WTC11 (cell line): Measurements from ENCODE around the gene NUP93. TPM values are rescaled to one million over a fixed set of nuclear protein-coding genes. Genes with fewer than 3 reads are reported as not detected.
A peak's percentile ranks its signal among the peaks of the same experiment; 100 is the strongest.

Source experiments
- ATAC-seq: fragments of 200-7000 bp; cut with Tn5 transposase; 2 replicates; pipeline ENCODE4 v1.10.0; 2021; ENCODE audit warnings: mild to moderate bottlenecking, moderate library complexity
- CTCF ChIA-PET: fragments of 300-600 bp; sonication (Branson Sonifier 250); formaldehyde crosslinking; loops from one replicate; lab custom pipeline; 2021; ENCODE audit warnings: antibody characterized with exemption; lab: Charles Lee
- POLR2A ChIA-PET: fragments of 350-600 bp; sonication (Branson Sonifier 250); formaldehyde crosslinking; loops from one replicate; lab custom pipeline; 2021; ENCODE audit warnings: antibody characterized with exemption; lab: Charles Lee
- DNase-seq: peaks from one replicate; pipeline ENCODE4 v3.0.0; 2021; ENCODE audit warnings: low spot score
- H3K27ac Mint-ChIP-seq: 2 replicates; pipeline ENCODE4 v1.8.0; 2021; ENCODE audit warnings: mixed read lengths
- H3K27me3 Mint-ChIP-seq: 2 replicates; pipeline ENCODE4 v1.8.0; 2021; ENCODE audit warnings: low read depth, mild to moderate bottlenecking, moderate library complexity, mixed read lengths
- H3K36me3 Mint-ChIP-seq: 2 replicates; pipeline ENCODE4 v1.8.0; 2021; ENCODE audit warnings: mixed read lengths
- H3K4me1 Mint-ChIP-seq: 2 replicates; pipeline ENCODE4 v1.8.0; 2022; ENCODE audit warnings: mixed read lengths
- H3K4me3 Mint-ChIP-seq: 2 replicates; pipeline ENCODE4 v1.8.0; 2021; ENCODE audit warnings: mild to moderate bottlenecking, moderate library complexity, mixed read lengths
- H3K9me3 Mint-ChIP-seq: 2 replicates; pipeline ENCODE4 v1.8.0; 2021; ENCODE audit warnings: mixed read lengths
- CBFB ChIP-seq: sonication (generic); formaldehyde crosslinking; IDR thresholded peaks from 2 replicates; pipeline ENCODE4 v1.8.1; 2022; ENCODE audit warnings: mild to moderate bottlenecking, low read depth, missing genetic modification reagents
- ETV6 ChIP-seq: sonication (generic); formaldehyde crosslinking; IDR thresholded peaks from 2 replicates; pipeline ENCODE4 v1.8.1; 2022; ENCODE audit warnings: mild to moderate bottlenecking, missing genetic modification reagents
- GTF2I ChIP-seq: fragments of 250-450 bp; sonication (Bioruptor Pico); conservative IDR thresholded peaks from 2 replicates; pipeline ENCODE4 v1.4.0; 2021; ENCODE audit warnings: mild to moderate bottlenecking
- KAT7 ChIP-seq: sonication (generic); formaldehyde crosslinking; IDR thresholded peaks from 2 replicates; pipeline ENCODE4 v1.8.1; 2023; ENCODE audit warnings: missing genetic modification reagents, mild to moderate bottlenecking, borderline replicate concordance
- MYBL2 ChIP-seq: sonication (generic); formaldehyde crosslinking; IDR thresholded peaks from 2 replicates; pipeline ENCODE4 v1.8.1; 2023; ENCODE audit warnings: mild to moderate bottlenecking, moderate library complexity, missing genetic modification reagents
- NR3C1 ChIP-seq: sonication (generic); formaldehyde crosslinking; conservative IDR thresholded peaks from 2 replicates; pipeline ENCODE4 v1.8.1; 2023; ENCODE audit warnings: low read depth, mild to moderate bottlenecking, missing genetic modification reagents
- SP1 ChIP-seq: sonication (generic); formaldehyde crosslinking; conservative IDR thresholded peaks from 2 replicates; pipeline ENCODE4 v1.8.1; 2022; ENCODE audit warnings: missing genetic modification reagents
- ZNF121 ChIP-seq: sonication (generic); formaldehyde crosslinking; IDR thresholded peaks from 2 replicates; pipeline ENCODE4 v1.8.0; 2023; ENCODE audit warnings: missing genetic modification reagents
- ZNF416 ChIP-seq: fragments of 250-450 bp; sonication (Bioruptor Pico); IDR thresholded peaks from 2 replicates; pipeline ENCODE4 v1.9.0; 2021; ENCODE audit warnings: mild to moderate bottlenecking, inconsistent platforms
- total RNA-seq: library from RNA; stranded (reverse); gene quantifications from 3 replicates; pipeline ENCODE4 v1.2.3, GENCODE V29; 2021
- TF ChIP-seq, protein P1 (sequence below): sonication (generic); formaldehyde crosslinking; IDR thresholded peaks from 2 replicates; pipeline ENCODE4 v1.8.0; 2022; ENCODE audit warnings: missing genetic modification reagents
- TF ChIP-seq, protein P2 (sequence below): sonication (generic); formaldehyde crosslinking; IDR thresholded peaks from 2 replicates; pipeline ENCODE4 v1.8.0; 2022; ENCODE audit warnings: mild to moderate bottlenecking, missing genetic modification reagents
- TF ChIP-seq, protein P3 (sequence below): sonication (generic); formaldehyde crosslinking; IDR thresholded peaks from 2 replicates; pipeline ENCODE4 v1.8.0; 2022; ENCODE audit warnings: mild to moderate bottlenecking, missing genetic modification reagents
- TF ChIP-seq, protein P4 (sequence below): sonication (generic); formaldehyde crosslinking; IDR thresholded peaks from 2 replicates; pipeline ENCODE4 v1.8.1; 2022; ENCODE audit warnings: mild to moderate bottlenecking, moderate library complexity, missing genetic modification reagents
- TF ChIP-seq, protein P5 (sequence below): sonication (generic); formaldehyde crosslinking; IDR thresholded peaks from 2 replicates; pipeline ENCODE4 v1.8.0; 2022; ENCODE audit warnings: mild to moderate bottlenecking, missing genetic modification reagents
- TF ChIP-seq, protein P6 (sequence below): fragments of 200-600 bp; IDR thresholded peaks from 2 replicates; pipeline ENCODE4 v1.8.0; 2022; ENCODE audit warnings: antibody characterized with exemption

Gene NUP93
- total RNA-seq, 1 experiment from 2014 or later: 185 TPM

DNA sequence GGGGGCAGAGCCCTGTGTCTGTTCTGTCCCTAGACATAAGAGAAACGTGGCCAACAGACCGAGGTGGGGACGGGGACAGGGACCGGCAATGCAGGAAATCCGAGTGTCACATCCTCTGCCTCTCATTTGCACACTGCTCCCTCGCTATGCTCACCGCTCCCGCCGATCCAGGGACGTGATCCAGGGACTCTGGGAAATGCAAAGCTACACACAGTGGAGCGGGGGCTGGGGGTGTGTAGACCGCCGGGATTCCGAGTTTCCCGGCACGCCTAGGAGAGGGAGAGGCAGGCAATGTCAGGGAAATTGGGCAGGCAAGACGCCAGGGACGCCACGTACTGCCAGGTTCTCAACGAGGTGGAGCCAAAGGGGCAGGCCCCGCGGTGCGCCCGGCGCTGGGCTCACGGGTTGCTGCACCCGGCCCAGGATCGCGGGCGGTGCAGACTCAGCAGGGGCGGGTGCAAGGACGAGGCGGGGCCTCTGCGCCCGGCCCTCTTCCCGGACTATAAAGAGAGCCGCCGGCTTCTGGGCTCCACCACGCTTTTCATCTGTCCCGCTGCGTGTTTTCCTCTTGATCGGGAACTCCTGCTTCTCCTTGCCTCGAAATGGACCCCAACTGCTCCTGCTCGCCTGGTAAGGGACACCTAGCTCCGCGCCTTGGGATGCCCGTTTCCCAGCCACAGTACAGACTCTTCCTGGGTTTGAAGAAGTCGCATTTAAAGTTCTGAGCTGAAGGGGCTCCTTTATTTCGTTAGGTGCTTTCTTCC, 47.8 kb upstream of the NUP93 start, which contains the start of gene MT1X (continued):
- TF ChIP-seq, protein P1, sequence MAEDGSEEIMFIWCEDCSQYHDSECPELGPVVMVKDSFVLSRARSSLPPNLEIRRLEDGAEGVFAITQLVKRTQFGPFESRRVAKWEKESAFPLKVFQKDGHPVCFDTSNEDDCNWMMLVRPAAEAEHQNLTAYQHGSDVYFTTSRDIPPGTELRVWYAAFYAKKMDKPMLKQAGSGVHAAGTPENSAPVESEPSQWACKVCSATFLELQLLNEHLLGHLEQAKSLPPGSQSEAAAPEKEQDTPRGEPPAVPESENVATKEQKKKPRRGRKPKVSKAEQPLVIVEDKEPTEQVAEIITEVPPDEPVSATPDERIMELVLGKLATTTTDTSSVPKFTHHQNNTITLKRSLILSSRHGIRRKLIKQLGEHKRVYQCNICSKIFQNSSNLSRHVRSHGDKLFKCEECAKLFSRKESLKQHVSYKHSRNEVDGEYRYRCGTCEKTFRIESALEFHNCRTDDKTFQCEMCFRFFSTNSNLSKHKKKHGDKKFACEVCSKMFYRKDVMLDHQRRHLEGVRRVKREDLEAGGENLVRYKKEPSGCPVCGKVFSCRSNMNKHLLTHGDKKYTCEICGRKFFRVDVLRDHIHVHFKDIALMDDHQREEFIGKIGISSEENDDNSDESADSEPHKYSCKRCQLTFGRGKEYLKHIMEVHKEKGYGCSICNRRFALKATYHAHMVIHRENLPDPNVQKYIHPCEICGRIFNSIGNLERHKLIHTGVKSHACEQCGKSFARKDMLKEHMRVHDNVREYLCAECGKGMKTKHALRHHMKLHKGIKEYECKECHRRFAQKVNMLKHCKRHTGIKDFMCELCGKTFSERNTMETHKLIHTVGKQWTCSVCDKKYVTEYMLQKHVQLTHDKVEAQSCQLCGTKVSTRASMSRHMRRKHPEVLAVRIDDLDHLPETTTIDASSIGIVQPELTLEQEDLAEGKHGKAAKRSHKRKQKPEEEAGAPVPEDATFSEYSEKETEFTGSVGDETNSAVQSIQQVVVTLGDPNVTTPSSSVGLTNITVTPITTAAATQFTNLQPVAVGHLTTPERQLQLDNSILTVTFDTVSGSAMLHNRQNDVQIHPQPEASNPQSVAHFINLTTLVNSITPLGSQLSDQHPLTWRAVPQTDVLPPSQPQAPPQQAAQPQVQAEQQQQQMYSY: peak; percentile 54; the same call in 1 of the 2 replicates
- no peak for TF ChIP-seq ZNF121 (CRISPR knock-in tag)
- TF ChIP-seq ETV6 (CRISPR knock-in tag): peak; percentile 40; the same call in 1 of the 2 replicates
- peak; percentile 35; the same call in 1 of the 2 replicates for TF ChIP-seq CBFB (CRISPR knock-in tag)
- TF ChIP-seq GTF2I (CRISPR knock-in tag): no peak
- TF ChIP-seq NR3C1 (CRISPR knock-in tag): no peak
- TF ChIP-seq, protein P2, sequence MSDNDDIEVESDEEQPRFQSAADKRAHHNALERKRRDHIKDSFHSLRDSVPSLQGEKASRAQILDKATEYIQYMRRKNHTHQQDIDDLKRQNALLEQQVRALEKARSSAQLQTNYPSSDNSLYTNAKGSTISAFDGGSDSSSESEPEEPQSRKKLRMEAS: peak; percentile 70
- TF ChIP-seq, protein P3, sequence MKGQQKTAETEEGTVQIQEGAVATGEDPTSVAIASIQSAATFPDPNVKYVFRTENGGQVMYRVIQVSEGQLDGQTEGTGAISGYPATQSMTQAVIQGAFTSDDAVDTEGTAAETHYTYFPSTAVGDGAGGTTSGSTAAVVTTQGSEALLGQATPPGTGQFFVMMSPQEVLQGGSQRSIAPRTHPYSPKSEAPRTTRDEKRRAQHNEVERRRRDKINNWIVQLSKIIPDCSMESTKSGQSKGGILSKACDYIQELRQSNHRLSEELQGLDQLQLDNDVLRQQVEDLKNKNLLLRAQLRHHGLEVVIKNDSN: peak; percentile 34; the same call in 1 of the 2 replicates
- 0 out of 2 replicates have a peak, but pooled peaks have one; percentile 48 for TF ChIP-seq SP1
- TF ChIP-seq, protein P4, sequence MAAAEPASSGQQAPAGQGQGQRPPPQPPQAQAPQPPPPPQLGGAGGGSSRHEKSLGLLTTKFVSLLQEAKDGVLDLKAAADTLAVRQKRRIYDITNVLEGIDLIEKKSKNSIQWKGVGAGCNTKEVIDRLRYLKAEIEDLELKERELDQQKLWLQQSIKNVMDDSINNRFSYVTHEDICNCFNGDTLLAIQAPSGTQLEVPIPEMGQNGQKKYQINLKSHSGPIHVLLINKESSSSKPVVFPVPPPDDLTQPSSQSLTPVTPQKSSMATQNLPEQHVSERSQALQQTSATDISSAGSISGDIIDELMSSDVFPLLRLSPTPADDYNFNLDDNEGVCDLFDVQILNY (CRISPR knock-in tag): peak; percentile 86; the same call in 1 of the 2 replicates

DNA sequence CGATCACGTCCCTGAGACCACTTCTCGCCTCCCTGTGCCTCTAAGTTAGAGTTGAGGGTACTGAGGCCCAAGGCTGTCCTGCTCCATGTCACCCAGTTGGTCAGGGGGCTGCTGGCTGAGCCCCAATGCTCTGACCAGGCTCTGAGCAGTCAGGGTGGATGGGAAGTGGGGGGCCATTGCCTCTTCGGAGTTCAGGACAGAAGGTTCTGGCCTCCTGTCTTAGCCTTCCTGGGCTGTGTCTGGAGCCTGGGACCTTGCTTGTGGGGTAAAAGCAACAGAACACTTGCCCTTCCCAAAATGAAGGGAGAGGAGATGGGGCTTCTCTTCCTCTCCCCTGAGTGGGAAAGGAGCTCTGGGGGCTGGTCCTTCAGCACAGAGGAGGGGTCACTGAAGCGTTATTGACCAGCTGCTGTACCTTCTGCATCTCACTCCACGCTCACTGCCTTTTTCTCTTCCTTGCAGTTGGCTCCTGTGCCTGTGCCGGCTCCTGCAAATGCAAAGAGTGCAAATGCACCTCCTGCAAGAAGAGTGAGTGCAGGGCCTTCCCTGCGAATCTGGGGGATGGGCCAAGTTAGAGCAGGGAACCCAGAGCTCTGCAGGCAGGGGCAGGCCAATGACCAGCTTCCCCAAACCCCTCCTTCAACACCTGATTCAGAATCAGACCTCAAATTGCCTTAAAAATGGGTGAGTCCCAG, 47.1 kb upstream of the NUP93 start:
- Mint-ChIP-seq H3K27me3 (peaks cover 17% of the 10 kb centered on the region), H3K9me3 (peaks cover 11% of the 10 kb centered on the region), H3K4me1 (peaks cover 37% of the 10 kb centered on the region), H3K4me3 (peak overlapping the region; percentile 88), H3K36me3 (peaks cover 30% of the 10 kb centered on the region), H3K27ac (no peak overlapping the region)
- POLR2A ChIA-PET: interaction anchor here (0.7 to 4.4 kb wide), 7 partner anchors 14 to 74 kb away, joined by 4 to 44 read pairs (median 6); partner anchors contain the start of genes MT1E, MT1F, MT1G and MT1H
- CTCF ChIA-PET: interaction anchor here (0.9 to 2.5 kb wide), 4 partner anchors 9 to 82 kb away, joined by 3 to 26 read pairs (median 4); no protein-coding TSS in a partner anchor
- ATAC-seq (peak; percentile 15; the same call in 1 of the 2 replicates), DNase-seq (no peak)
- TF ChIP-seq, protein P5, sequence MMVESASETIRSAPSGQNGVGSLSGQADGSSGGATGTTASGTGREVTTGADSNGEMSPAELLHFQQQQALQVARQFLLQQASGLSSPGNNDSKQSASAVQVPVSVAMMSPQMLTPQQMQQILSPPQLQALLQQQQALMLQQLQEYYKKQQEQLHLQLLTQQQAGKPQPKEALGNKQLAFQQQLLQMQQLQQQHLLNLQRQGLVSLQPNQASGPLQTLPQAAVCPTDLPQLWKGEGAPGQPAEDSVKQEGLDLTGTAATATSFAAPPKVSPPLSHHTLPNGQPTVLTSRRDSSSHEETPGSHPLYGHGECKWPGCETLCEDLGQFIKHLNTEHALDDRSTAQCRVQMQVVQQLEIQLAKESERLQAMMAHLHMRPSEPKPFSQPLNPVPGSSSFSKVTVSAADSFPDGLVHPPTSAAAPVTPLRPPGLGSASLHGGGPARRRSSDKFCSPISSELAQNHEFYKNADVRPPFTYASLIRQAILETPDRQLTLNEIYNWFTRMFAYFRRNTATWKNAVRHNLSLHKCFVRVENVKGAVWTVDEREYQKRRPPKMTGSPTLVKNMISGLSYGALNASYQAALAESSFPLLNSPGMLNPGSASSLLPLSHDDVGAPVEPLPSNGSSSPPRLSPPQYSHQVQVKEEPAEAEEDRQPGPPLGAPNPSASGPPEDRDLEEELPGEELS (CRISPR knock-in tag): no peak
- TF ChIP-seq KAT7 (CRISPR knock-in tag): 0 out of 2 replicates have a peak, but pooled peaks have one; percentile 82
- TF ChIP-seq, protein P6, sequence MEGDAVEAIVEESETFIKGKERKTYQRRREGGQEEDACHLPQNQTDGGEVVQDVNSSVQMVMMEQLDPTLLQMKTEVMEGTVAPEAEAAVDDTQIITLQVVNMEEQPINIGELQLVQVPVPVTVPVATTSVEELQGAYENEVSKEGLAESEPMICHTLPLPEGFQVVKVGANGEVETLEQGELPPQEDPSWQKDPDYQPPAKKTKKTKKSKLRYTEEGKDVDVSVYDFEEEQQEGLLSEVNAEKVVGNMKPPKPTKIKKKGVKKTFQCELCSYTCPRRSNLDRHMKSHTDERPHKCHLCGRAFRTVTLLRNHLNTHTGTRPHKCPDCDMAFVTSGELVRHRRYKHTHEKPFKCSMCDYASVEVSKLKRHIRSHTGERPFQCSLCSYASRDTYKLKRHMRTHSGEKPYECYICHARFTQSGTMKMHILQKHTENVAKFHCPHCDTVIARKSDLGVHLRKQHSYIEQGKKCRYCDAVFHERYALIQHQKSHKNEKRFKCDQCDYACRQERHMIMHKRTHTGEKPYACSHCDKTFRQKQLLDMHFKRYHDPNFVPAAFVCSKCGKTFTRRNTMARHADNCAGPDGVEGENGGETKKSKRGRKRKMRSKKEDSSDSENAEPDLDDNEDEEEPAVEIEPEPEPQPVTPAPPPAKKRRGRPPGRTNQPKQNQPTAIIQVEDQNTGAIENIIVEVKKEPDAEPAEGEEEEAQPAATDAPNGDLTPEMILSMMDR: no peak
- TF ChIP-seq ZNF416 (CRISPR knock-in tag): no peak
- TF ChIP-seq MYBL2 (CRISPR knock-in tag): no peak
